ENCODE results near the gene IL1RN. TPM values are rescaled to one million over a fixed set of nuclear protein-coding genes. Genes with fewer than 3 reads are reported as not detected.

The IL1RN gene
- polyA plus RNA-seq, 3 donors, result 89.9 to 109 (median 92.0) TPM

DNA sequence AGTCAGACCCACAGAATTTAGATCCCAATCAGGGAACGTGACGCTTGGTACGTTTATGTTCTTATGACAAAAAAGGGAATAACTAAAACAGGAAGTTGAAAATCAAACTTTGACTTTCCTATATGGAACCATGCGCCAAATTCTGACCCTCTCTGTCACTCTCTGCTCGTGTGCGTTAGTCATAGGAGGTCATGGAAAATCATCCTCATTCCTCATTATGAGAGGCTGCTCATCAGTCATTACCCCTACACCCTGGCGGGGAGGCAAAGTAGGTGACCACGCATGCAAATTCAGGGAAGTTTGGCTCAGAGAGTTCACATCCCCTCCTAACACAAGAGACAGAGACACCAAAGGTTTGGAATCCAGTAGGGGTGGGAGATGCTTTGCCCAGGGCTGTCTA is 44.1 kb upstream of the IL1RN start:
- Mint-ChIP-seq H3K27ac (peak overlapping the region; percentile 7 to 95 (median 88)), H3K9me3 (peaks cover 0 to 5% (median 3%) of the 10 kb centered on the region in 7 donors), H3K27me3 (ENCODE audit: low read depth in 3 of 3) (peaks cover 0 to 5% (median 2%) of the 10 kb centered on the region in 3 donors), H3K36me3 (no peaks in the 10 kb centered on the region), H3K4me1 (peaks cover 24% of the 10 kb centered on the region), H3K4me3 (peak overlapping the region in 1 of 2 donors; percentile 76)
- H3K4me3 ChIP-seq (replicated peaks in 1 of 3; ENCODE audit: low read depth in 2 of 3, low read length in 3 of 3), result no peak overlapping the region
- intact Hi-C loops (cut with micrococcal nuclease), result loop anchor here (2.0 to 10.0 kb wide), 5 partner anchors 22 to 292 kb away; partner anchors contain the start of gene IL1RN (in 2 of the 2)
- 0% methylated on average over 1 of the region's 8 CpGs for WGBS (ENCODE audit: insufficient coverage)
- H3K27ac ChIP-seq (ENCODE audit: low read depth in 1 of 2, low read length in 2 of 2), result peak overlapping the region in 1 of 2 donors; percentile 65
- H4K20me1 ChIP-seq (ENCODE audit: insufficient read depth, low read length), result no peaks in the 10 kb centered on the region
- no peak overlapping the region for H3K9ac ChIP-seq (ENCODE audit: insufficient read depth, low read length, poor library complexity, severe bottlenecking)
- TF ChIP-seq CTCF (IDR thresholded peaks at IDR 0.05), result no peak
- no peak overlapping the region for H2AFZ ChIP-seq (ENCODE audit: insufficient read depth, low read depth, low read length, poor library complexity, severe bottlenecking)
- H3K9me3 ChIP-seq (replicated peaks in 1 of 2; ENCODE audit: control insufficient read depth in 1 of 2, insufficient read depth in 1 of 2, low read length in 2 of 2), result peaks cover 0 to 2% of the 10 kb centered on the region in 2 donors
- peak overlapping the region; percentile 35 for H3K4me2 ChIP-seq (replicated peaks; ENCODE audit: extremely low read depth, low read length, poor library complexity, severe bottlenecking)
- no peaks in the 10 kb centered on the region for H3K36me3 ChIP-seq (replicated peaks in 1 of 2; ENCODE audit: control insufficient read depth in 1 of 2, insufficient read depth in 2 of 2, low read length in 2 of 2)
- no peaks in the 10 kb centered on the region for H3K79me2 ChIP-seq (ENCODE audit: insufficient read depth, low read length)
- DNase-seq, result peak; percentile 84 to 96 (median 86)
- no peaks in the 10 kb centered on the region for H3K27me3 ChIP-seq (ENCODE audit: control insufficient read depth in 2 of 2, insufficient read depth in 2 of 2, low read length in 2 of 2)
- H3K4me1 ChIP-seq (ENCODE audit: control insufficient read depth in 1 of 2, insufficient read depth in 2 of 2, low read length in 2 of 2), result peaks cover 12% of the 10 kb centered on the region in 2 donors

DNA sequence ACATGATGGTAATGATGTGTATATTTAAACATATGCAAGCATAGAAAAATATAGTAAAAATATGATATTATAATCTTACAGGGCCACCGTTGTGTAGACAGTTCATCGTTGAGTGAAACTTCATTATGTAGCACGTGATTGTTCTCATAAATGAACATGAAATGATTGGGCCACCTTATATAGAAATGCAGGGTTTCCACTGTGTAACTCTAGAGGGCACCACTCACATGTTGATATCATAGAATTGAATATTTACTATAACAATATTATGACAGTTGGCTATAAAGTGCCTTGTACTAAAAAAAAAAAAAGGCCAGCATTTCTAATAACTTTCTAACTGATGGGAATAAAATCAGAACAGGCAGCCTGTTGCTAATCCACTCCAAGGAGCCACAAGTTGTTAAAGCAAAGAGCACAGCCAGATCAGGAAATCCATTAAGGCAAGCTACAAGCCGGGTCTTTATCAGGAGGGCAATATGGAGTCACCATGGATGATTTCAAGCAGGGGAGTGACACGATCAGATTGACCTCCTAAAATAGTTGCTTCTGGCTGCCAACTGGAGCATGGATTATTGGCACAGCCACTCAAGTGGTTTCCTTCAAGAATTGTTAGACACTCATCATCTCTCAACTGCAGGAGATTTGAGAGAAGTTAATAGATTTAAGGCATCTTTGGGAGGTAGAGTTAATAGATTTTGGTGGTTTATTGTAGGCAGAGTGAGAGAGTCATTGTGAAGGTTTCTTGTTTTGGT is 43.0 kb upstream of the IL1RN start:
- DNase-seq, result peak; percentile 32 to 63 (median 61)
- no peak overlapping the region for H3K4me3 Mint-ChIP-seq
- peaks cover 24% of the 10 kb centered on the region for H3K4me1 Mint-ChIP-seq
- H3K9me3 ChIP-seq (replicated peaks in 1 of 2; ENCODE audit: control insufficient read depth in 1 of 2, insufficient read depth in 1 of 2, low read length in 2 of 2), result peaks cover 0 to 2% of the 10 kb centered on the region in 2 donors
- peak; percentile 73 for TF ChIP-seq CTCF (IDR thresholded peaks at IDR 0.05)
- H2AFZ ChIP-seq (ENCODE audit: insufficient read depth, low read depth, low read length, poor library complexity, severe bottlenecking), result no peak overlapping the region
- no peak overlapping the region for H3K27ac ChIP-seq (ENCODE audit: low read depth in 1 of 2, low read length in 2 of 2)
- H3K27me3 ChIP-seq (ENCODE audit: control insufficient read depth in 2 of 2, insufficient read depth in 2 of 2, low read length in 2 of 2), result no peaks in the 10 kb centered on the region
- no peak overlapping the region for H3K27ac Mint-ChIP-seq
- no peak overlapping the region for H3K9ac ChIP-seq (ENCODE audit: insufficient read depth, low read length, poor library complexity, severe bottlenecking)
- peaks cover 12 to 13% of the 10 kb centered on the region in 2 donors for H3K4me1 ChIP-seq (ENCODE audit: control insufficient read depth in 1 of 2, insufficient read depth in 2 of 2, low read length in 2 of 2)
- peaks cover 0 to 5% (median 2%) of the 10 kb centered on the region in 3 donors for H3K27me3 Mint-ChIP-seq (ENCODE audit: low read depth in 3 of 3)
- H3K9me3 Mint-ChIP-seq, result peaks cover 0 to 5% (median 3%) of the 10 kb centered on the region in 7 donors
- H3K36me3 Mint-ChIP-seq, result no peaks in the 10 kb centered on the region
- 75% methylated on average over 2 of the region's 5 CpGs for WGBS (ENCODE audit: insufficient coverage)
- H3K4me2 ChIP-seq (replicated peaks; ENCODE audit: extremely low read depth, low read length, poor library complexity, severe bottlenecking), result no peak overlapping the region
- H3K4me3 ChIP-seq (replicated peaks in 1 of 3; ENCODE audit: low read depth in 2 of 3, low read length in 3 of 3), result no peak overlapping the region
- H3K36me3 ChIP-seq (replicated peaks in 1 of 2; ENCODE audit: control insufficient read depth in 1 of 2, insufficient read depth in 2 of 2, low read length in 2 of 2), result no peaks in the 10 kb centered on the region
- no peaks in the 10 kb centered on the region for H3K79me2 ChIP-seq (ENCODE audit: insufficient read depth, low read length)
- H4K20me1 ChIP-seq (ENCODE audit: insufficient read depth, low read length), result no peaks in the 10 kb centered on the region
- intact Hi-C loops (cut with micrococcal nuclease), result loop anchor here (5.0 to 10.0 kb wide), 3 partner anchors 43 to 290 kb away; partner anchors contain the start of gene IL1RN (in 1 of the 2)
